HepG2 (cell line): ENCODE measurements around the gene LOXL3. TPM values are rescaled to one million over a fixed set of nuclear protein-coding genes. Genes with fewer than 3 reads are reported as not detected.
A peak's percentile ranks its signal among the peaks of the same experiment; 100 is the strongest.

Experiments used
- JDP2 ChIP-seq: sonication (generic); formaldehyde crosslinking; IDR thresholded peaks from 2 replicates; pipeline ENCODE4 v1.8.1; 2022; ENCODE audit warnings: missing genetic modification reagents, borderline replicate concordance
- MAFF ChIP-seq: IDR thresholded peaks from 2 replicates; pipeline ENCODE4 v1.6.1; 2011; ENCODE audit warnings: low read depth, low read length, improper control_type of control experiment
- NFKBIZ ChIP-seq: IDR thresholded peaks from 2 replicates; pipeline ENCODE4 v1.6.1; 2018; ENCODE audit warnings: missing genetic modification reagents, missing compliant biosample characterization
- NR3C1 ChIP-seq: sonication (generic); formaldehyde crosslinking; IDR thresholded peaks from 2 replicates; pipeline ENCODE4 v1.4.0; 2020; ENCODE audit warnings: missing genetic modification reagents
- SMAD1 ChIP-seq: sonication (generic); formaldehyde crosslinking; IDR thresholded peaks from 2 replicates; pipeline ENCODE4 v1.4.0; 2020; ENCODE audit warnings: missing genetic modification reagents, low read depth, mild to moderate bottlenecking, borderline replicate concordance
- ZFP36L2 ChIP-seq: sonication (generic); formaldehyde crosslinking; IDR thresholded peaks from 2 replicates; pipeline ENCODE4 v1.4.0; 2020; ENCODE audit warnings: missing genetic modification reagents
- ZFYVE20 ChIP-seq: sonication (generic); formaldehyde crosslinking; IDR thresholded peaks from 2 replicates; pipeline ENCODE4 v1.8.0; 2023; ENCODE audit warnings: low read depth, mild to moderate bottlenecking, moderate library complexity, missing genetic modification reagents, borderline replicate concordance
- ZIK1 ChIP-seq: sonication (generic); formaldehyde crosslinking; IDR thresholded peaks from 2 replicates; pipeline ENCODE4 v1.5.0; 2020; ENCODE audit warnings: mild to moderate bottlenecking, low read depth, missing genetic modification reagents, borderline replicate concordance
- ZNF101 ChIP-seq: sonication (generic); formaldehyde crosslinking; IDR thresholded peaks from 2 replicates; pipeline ENCODE4 v1.4.0; 2020; ENCODE audit warnings: mild to moderate bottlenecking, low read depth, missing genetic modification reagents, borderline replicate concordance
- ZNF326 ChIP-seq: sonication (generic); formaldehyde crosslinking; IDR thresholded peaks from 2 replicates; pipeline ENCODE4 v1.4.0; 2020; ENCODE audit warnings: missing genetic modification reagents, borderline replicate concordance
- ZNF850 ChIP-seq: sonication (generic); formaldehyde crosslinking; conservative IDR thresholded peaks from 2 replicates; pipeline ENCODE4 v1.9.0; 2021; ENCODE audit warnings: mild to moderate bottlenecking, missing genetic modification reagents
- ZNF891 ChIP-seq: sonication (generic); formaldehyde crosslinking; IDR thresholded peaks from 2 replicates; pipeline ENCODE4 v1.5.0; 2020; ENCODE audit warnings: mild to moderate bottlenecking, missing genetic modification reagents
- ZSCAN25 ChIP-seq: sonication (generic); formaldehyde crosslinking; IDR thresholded peaks from 2 replicates; pipeline ENCODE4 v1.8.0; 2022; ENCODE audit warnings: mild to moderate bottlenecking, missing genetic modification reagents
- polyA plus RNA-seq, 8 experiments: library from polyadenylated mRNA; depleted of rRNA in 3 of 8; stranded (reverse) in 7 of 8; unstranded in 1 of 8; fragments of >200 nt; fragmentation: Illumina TruSeq in 4 of 8; extraction: Trizol in 4 of 8; gene quantifications; 2 replicates each; pipeline versions ENCODE4 v1.2.1 to v1.2.3, GENCODE V29; 2011 to 2016; ENCODE audit warnings: low read depth in 4 of 8, missing spikeins in 1 of 8, mixed read lengths in 1 of 8; ENCODE audit not compliant: insufficient read depth in 1 of 8
- total RNA-seq, 5 experiments: library from RNA; depleted of rRNA; stranded (reverse); fragments of >200 nt; fragmentation: Illumina TruSeq; extraction: Trizol; gene quantifications; 2 replicates each; pipeline ENCODE4 v1.2.3, GENCODE V29; 2016; ENCODE audit warnings: low read depth in 1 of 5
- TF ChIP-seq, protein P1 (sequence below): sonication (generic); formaldehyde crosslinking; IDR thresholded peaks from 2 replicates; pipeline ENCODE4 v1.5.0; 2020; ENCODE audit warnings: missing genetic modification reagents, mild to moderate bottlenecking, borderline replicate concordance
- TF ChIP-seq, protein P2 (sequence below): sonication (generic); formaldehyde crosslinking; IDR thresholded peaks from 2 replicates; pipeline ENCODE4 v1.8.0; 2022; ENCODE audit warnings: missing genetic modification reagents, low read depth, mild to moderate bottlenecking, borderline replicate concordance
- TF ChIP-seq, protein P3 (sequence below): sonication (generic); formaldehyde crosslinking; IDR thresholded peaks from 2 replicates; pipeline ENCODE4 v1.5.1; 2020; ENCODE audit warnings: missing genetic modification reagents, mild to moderate bottlenecking, borderline replicate concordance
- TF ChIP-seq, protein P4 (sequence below): sonication (generic); formaldehyde crosslinking; IDR thresholded peaks from 2 replicates; pipeline ENCODE4 v1.4.0; 2020; ENCODE audit warnings: missing genetic modification reagents, mild to moderate bottlenecking, borderline replicate concordance
- TF ChIP-seq, protein P5 (sequence below): IDR thresholded peaks from 2 replicates; pipeline ENCODE4 v1.6.1; 2016; ENCODE audit warnings: mild to moderate bottlenecking, missing biosample characterization, missing genetic modification reagents
- TF ChIP-seq, protein P6 (sequence below): sonication (generic); formaldehyde crosslinking; IDR thresholded peaks from 2 replicates; pipeline ENCODE4 v1.9.0; 2021; ENCODE audit warnings: missing genetic modification reagents, mild to moderate bottlenecking, borderline replicate concordance

Gene LOXL3
- total and polyA plus RNA-seq, 2 of the 13 experiments (the other 11 are each of a cell fraction or from before 2014, with no cell fraction given), result 0.55 to 6.5 TPM

DNA sequence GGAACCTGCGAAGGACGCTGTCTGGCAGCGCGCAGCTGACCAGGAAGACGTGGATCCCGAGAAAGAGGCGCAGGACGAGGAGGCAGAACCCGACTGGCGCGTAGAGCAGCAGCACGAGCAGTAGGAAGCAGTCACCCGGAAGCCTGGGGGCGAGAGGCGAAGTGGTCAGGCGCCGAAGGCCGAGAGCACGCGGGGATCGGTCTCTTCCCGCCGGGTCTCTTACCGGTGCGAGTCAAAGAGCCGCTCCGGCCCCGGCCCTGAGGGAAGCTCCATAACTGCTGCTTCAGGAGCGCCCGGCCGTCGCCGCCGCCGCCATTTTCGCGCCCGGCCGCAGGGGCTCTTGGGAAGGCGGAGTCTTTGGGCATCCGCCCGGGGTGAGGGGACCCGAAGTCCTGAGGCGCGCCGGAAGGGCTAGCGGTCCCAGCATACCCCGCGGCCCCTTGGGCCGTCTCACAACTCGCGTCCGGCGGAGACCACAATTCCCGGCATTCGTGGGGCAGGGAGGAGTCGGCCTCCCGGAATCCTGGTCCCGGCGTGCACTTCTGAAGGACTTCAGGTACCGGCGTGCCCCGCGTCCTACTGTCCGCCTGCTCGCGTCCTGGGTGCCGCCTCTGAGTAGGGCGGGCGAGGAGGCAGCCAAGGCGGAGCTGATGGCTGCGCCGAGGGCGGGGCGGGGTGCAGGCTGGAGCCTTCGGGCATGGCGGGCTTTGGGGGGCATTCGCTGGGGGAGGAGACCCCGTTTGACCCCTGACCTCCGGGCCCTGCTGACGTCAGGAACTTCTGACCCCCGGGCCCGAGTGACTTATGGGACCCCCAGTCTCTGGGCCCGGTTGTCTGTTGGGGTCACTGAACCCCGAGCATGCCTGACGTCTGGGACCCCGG is 24.1 kb downstream of the LOXL3 start, which contains the start of the genes AUP1 and HTRA2 (continued):
- TF ChIP-seq, protein P1, sequence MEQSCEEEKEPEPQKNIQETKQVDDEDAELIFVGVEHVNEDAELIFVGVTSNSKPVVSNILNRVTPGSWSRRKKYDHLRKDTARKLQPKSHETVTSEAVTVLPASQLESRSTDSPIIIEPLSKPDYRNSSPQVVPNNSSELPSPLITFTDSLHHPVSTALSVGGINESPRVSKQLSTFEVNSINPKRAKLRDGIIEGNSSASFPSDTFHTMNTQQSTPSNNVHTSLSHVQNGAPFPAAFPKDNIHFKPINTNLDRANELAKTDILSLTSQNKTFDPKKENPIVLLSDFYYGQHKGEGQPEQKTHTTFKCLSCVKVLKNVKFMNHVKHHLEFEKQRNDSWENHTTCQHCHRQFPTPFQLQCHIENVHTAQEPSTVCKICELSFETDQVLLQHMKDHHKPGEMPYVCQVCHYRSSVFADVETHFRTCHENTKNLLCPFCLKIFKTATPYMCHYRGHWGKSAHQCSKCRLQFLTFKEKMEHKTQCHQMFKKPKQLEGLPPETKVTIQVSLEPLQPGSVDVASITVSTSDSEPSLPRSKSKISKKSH (CRISPR knock-in tag), result 0 out of 2 replicates have a peak, but pooled peaks have one; percentile 8
- TF ChIP-seq ZFYVE20 (CRISPR knock-in tag) (no peak), SMAD1 (peak; percentile 58; the same call in 1 of the 2 replicates), ZFP36L2 (no peak), ZNF891 (CRISPR knock-in tag) (no peak), ZNF101 (CRISPR knock-in tag) (peak; percentile 91; the same call in 1 of the 2 replicates), ZNF850 (CRISPR knock-in tag) (peak; percentile 80), MAFF (no peak), ZIK1 (peak; percentile 47; the same call in 1 of the 2 replicates), ZSCAN25 (CRISPR knock-in tag) (peak; percentile 70; the same call in 1 of the 2 replicates), NFKBIZ (CRISPR knock-in tag) (no peak), JDP2 (no peak), NR3C1 (CRISPR knock-in tag) (no peak), ZNF326 (0 out of 2 replicates have a peak, but pooled peaks have one; percentile 35)
- TF ChIP-seq, protein P2, sequence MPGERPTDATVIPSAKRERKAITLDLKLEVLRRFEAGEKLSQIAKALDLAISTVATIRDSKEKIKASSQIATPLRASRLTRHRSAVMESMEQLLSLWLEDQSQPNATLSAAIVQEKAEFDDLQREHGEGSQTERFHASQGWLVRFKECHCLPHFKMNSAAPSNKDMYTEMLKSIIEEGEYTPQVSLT (CRISPR knock-in tag), result peak; percentile 84; the same call in 1 of the 2 replicates
- TF ChIP-seq, protein P3, sequence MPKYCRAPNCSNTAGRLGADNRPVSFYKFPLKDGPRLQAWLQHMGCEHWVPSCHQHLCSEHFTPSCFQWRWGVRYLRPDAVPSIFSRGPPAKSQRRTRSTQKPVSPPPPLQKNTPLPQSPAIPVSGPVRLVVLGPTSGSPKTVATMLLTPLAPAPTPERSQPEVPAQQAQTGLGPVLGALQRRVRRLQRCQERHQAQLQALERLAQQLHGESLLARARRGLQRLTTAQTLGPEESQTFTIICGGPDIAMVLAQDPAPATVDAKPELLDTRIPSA (CRISPR knock-in tag), result no peak; the same call in 1 of the 2 replicates
- TF ChIP-seq, protein P4, sequence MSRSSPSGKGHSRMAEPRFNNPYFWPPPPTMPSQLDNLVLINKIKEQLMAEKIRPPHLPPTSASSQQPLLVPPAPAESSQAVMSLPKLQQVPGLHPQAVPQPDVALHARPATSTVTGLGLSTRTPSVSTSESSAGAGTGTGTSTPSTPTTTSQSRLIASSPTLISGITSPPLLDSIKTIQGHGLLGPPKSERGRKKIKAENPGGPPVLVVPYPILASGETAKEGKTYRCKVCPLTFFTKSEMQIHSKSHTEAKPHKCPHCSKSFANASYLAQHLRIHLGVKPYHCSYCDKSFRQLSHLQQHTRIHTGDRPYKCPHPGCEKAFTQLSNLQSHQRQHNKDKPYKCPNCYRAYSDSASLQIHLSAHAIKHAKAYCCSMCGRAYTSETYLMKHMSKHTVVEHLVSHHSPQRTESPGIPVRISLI (CRISPR knock-in tag), result no peak; the same call in none of the 2 replicates
- TF ChIP-seq, protein P5, sequence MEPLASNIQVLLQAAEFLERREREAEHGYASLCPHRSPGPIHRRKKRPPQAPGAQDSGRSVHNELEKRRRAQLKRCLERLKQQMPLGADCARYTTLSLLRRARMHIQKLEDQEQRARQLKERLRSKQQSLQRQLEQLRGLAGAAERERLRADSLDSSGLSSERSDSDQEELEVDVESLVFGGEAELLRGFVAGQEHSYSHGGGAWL (CRISPR knock-in tag), result peak; percentile 68; the same call in 1 of the 2 replicates
- TF ChIP-seq, protein P6, sequence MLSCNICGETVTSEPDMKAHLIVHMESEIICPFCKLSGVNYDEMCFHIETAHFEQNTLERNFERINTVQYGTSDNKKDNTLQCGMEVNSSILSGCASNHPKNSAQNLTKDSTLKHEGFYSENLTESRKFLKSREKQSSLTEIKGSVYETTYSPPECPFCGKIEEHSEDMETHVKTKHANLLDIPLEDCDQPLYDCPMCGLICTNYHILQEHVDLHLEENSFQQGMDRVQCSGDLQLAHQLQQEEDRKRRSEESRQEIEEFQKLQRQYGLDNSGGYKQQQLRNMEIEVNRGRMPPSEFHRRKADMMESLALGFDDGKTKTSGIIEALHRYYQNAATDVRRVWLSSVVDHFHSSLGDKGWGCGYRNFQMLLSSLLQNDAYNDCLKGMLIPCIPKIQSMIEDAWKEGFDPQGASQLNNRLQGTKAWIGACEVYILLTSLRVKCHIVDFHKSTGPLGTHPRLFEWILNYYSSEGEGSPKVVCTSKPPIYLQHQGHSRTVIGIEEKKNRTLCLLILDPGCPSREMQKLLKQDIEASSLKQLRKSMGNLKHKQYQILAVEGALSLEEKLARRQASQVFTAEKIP (CRISPR knock-in tag), result no peak
